Measurements from ENCODE around the gene MYO7A. TPM values are rescaled to one million over a fixed set of nuclear protein-coding genes. Genes with fewer than 3 reads are reported as not detected.

MYO7A gene
- polyA plus RNA-seq, 1 experiment = not detected

DNA sequence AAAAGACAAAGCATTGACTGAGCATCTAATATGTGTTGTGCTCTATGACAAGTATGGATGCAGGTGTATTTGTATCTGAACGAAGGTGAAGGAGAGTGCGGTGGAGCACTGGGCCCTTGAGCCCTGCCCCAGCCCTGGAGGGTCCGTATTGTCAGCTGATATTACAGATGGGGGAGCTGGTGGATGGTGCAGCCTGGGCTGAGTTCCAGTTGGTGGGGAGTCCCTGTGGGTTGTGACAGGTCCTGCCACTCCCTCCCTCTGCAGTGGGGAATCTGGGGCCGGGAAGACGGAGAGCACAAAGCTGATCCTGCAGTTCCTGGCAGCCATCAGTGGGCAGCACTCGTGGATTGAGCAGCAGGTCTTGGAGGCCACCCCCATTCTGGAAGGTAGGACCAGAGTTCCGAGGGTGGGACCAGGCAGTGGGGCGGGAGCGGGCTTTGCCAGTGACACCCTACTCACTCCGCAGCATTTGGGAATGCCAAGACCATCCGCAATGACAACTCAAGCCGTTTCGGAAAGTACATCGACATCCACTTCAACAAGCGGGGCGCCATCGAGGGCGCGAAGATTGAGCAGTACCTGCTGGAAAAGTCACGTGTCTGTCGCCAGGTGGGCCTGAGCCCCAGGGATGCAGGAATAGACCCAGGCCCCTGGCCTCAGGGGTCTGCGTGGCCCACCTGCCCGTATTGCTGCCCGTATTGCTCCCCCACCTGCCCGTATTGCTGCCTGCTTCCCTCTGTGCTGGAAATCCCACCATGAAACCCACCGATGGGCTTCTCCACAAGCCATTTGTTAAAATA, 28.6 kb downstream of the MYO7A start:
- TF ChIP-seq, protein P1, sequence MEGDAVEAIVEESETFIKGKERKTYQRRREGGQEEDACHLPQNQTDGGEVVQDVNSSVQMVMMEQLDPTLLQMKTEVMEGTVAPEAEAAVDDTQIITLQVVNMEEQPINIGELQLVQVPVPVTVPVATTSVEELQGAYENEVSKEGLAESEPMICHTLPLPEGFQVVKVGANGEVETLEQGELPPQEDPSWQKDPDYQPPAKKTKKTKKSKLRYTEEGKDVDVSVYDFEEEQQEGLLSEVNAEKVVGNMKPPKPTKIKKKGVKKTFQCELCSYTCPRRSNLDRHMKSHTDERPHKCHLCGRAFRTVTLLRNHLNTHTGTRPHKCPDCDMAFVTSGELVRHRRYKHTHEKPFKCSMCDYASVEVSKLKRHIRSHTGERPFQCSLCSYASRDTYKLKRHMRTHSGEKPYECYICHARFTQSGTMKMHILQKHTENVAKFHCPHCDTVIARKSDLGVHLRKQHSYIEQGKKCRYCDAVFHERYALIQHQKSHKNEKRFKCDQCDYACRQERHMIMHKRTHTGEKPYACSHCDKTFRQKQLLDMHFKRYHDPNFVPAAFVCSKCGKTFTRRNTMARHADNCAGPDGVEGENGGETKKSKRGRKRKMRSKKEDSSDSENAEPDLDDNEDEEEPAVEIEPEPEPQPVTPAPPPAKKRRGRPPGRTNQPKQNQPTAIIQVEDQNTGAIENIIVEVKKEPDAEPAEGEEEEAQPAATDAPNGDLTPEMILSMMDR (IDR thresholded peaks at IDR 0.05; ENCODE audit: low read depth, low read length) = no peak
- H3K27me3 ChIP-seq (ENCODE audit: control insufficient read depth, insufficient read depth, low read length) = peaks cover 34% of the 10 kb centered on the region
- ChIA-PET POLR2A (no interaction called here), CTCF (no interaction called here)
- DNase-seq (ENCODE audit: low read depth, low spot score) = no peak
- no peaks in the 10 kb centered on the region; the same call in 1 of the 2 replicates for H3K9me3 ChIP-seq (ENCODE audit: control insufficient read depth, insufficient read depth, low read length)
- H3K27ac ChIP-seq (ENCODE audit: low read depth, low read length) = no peak overlapping the region
- no peak overlapping the region for H3K4me3 ChIP-seq (ENCODE audit: low read depth, low read length)

GRCh38 chr11:77158041-77158695, 30.1 kb downstream of the MYO7A start:
- Histone ChIP-seq H3K4me3 (ENCODE audit: low read depth, low read length) (no peak overlapping the region), H3K27me3 (ENCODE audit: control insufficient read depth, insufficient read depth, low read length) (peaks cover 46% of the 10 kb centered on the region), H3K27ac (ENCODE audit: low read depth, low read length) (no peak overlapping the region), H3K9me3 (ENCODE audit: control insufficient read depth, insufficient read depth, low read length) (no peaks in the 10 kb centered on the region; the same call in 1 of the 2 replicates)
- ChIA-PET CTCF (no interaction called here), POLR2A (no interaction called here)
- DNase-seq (ENCODE audit: low read depth, low spot score) = no peak
- TF ChIP-seq, protein P1 (IDR thresholded peaks at IDR 0.05; ENCODE audit: low read depth, low read length) = no peak

- TF ChIP-seq, protein P1 (IDR thresholded peaks at IDR 0.05; ENCODE audit: low read depth, low read length) = no peak
- H3K4me3 ChIP-seq (ENCODE audit: low read depth, low read length) = no peak overlapping the region
- no peaks in the 10 kb centered on the region; the same call in 1 of the 2 replicates for H3K9me3 ChIP-seq (ENCODE audit: control insufficient read depth, insufficient read depth, low read length)
- H3K27me3 ChIP-seq (ENCODE audit: control insufficient read depth, insufficient read depth, low read length) = peaks cover 46% of the 10 kb centered on the region
- no peak for DNase-seq (ENCODE audit: low read depth, low spot score)
- ChIA-PET CTCF (interaction anchor here (1.0 kb wide), 1 partner anchor 29 kb away, joined by 4 read pairs; no protein-coding TSS in a partner anchor), POLR2A (no interaction called here)
- no peak overlapping the region for H3K27ac ChIP-seq (ENCODE audit: low read depth, low read length)
These were observed 31.3 kb downstream of the MYO7A start for GRCh38 chr11:77159219-77159936.

DNA sequence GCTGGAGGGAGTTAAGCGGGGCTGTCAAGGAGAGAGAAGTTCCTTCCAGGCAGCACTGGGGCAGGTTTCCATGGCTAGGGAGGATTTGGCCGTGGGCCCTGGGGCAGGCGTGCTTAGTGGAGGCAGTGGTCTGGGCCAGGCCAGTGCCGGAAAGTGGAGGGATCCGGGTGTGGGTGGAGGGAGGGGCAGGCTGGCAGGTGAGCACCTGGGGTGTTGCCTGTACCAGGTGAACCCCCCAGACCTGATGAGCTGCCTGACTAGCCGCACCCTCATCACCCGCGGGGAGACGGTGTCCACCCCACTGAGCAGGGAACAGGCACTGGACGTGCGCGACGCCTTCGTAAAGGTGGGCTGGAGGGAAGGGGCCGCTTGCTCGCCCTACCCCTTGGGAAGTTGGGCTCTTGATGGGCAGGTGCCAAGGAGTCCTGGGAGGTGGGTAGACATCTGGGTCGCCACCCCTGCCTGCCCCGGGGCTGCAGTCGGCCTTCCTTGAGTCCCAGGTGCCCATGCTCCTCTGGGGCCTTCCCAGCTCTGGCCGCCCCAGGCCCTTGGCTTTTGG, 32.0 kb downstream of the MYO7A start:
- H3K9me3 ChIP-seq (ENCODE audit: control insufficient read depth, insufficient read depth, low read length) = no peaks in the 10 kb centered on the region; the same call in 1 of the 2 replicates
- CTCF ChIA-PET = interaction anchor here (1.0 kb wide), 1 partner anchor 28 kb away, joined by 4 read pairs; no protein-coding TSS in a partner anchor
- DNase-seq (ENCODE audit: low read depth, low spot score) = no peak
- POLR2A ChIA-PET = no interaction called here
- no peak overlapping the region for H3K27ac ChIP-seq (ENCODE audit: low read depth, low read length)
- peaks cover 49% of the 10 kb centered on the region for H3K27me3 ChIP-seq (ENCODE audit: control insufficient read depth, insufficient read depth, low read length)
- no peak overlapping the region for H3K4me3 ChIP-seq (ENCODE audit: low read depth, low read length)
- TF ChIP-seq, protein P1 (IDR thresholded peaks at IDR 0.05; ENCODE audit: low read depth, low read length) = no peak

All from AG04450 (cell line).